Breast epithelium (tissue), 3 donors: ENCODE measurements around the gene CALN1.

Source experiments
- CTCF ChIP-seq, 3 donors: fragments of 450-650 bp; IDR thresholded peaks; one replicate each; pipeline ENCODE4 v1.5.1; 2016 to 2017; ENCODE audit warnings: antibody characterized with exemption in 3 of 3, mild to moderate bottlenecking in 3 of 3, moderate library complexity in 3 of 3
- POLR2A ChIP-seq: fragments of 450-650 bp; IDR thresholded peaks from one replicate; pipeline ENCODE4 v1.6.1; 2016; ENCODE audit warnings: antibody characterized with exemption, mild to moderate bottlenecking, moderate library complexity

GRCh38 chr7:71731740-71732139, 680.4 kb downstream of the CALN1 start:
- TF ChIP-seq CTCF (IDR thresholded peaks at IDR 0.05): no peak
- TF ChIP-seq POLR2A: no peak
